Gastroesophageal sphincter (tissue), 3 donors: ENCODE results near the gene BCL2.

ENCODE experiments used
- POLR2A ChIP-seq, 2 donors: fragments of 450-650 bp; IDR thresholded peaks; one replicate each; pipeline ENCODE4 v1.6.1; 2017; ENCODE audit warnings: antibody characterized with exemption in 2 of 2, mild to moderate bottlenecking in 2 of 2, moderate library complexity in 1 of 2
- TF ChIP-seq, protein P1 (sequence below), 4 experiments: fragments of 200-600 bp in 2 of 4; fragments of 450-650 bp in 2 of 4; sonication (generic) in 1 of 4; IDR thresholded peaks; one replicate each; pipeline ENCODE4 v1.5.1; 2017 to 2019; ENCODE audit warnings: antibody characterized with exemption in 4 of 4, mild to moderate bottlenecking in 2 of 4, moderate library complexity in 2 of 4

DNA sequence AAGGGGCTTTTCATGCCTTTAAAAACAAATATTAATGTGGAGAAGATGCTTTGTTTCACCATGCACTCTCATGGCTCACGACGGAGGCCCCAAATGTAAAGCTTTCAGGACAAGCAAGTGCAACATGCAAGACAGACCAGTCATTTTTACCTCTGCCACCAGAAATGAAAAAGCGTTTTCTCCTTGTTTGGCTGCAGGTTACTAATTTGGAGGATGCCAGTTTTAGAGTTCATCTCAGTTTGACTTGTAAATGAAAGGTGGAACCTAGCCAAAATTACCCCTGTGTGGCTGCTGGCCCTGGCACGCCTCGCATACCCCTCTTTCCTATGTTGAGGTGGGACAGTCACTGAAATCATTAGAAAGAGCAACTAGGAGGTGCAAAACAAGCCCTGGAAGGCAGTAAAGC is 138.6 kb downstream of the BCL2 start:
- TF ChIP-seq POLR2A (IDR thresholded peaks at IDR 0.05), result no peak
- TF ChIP-seq, protein P1, sequence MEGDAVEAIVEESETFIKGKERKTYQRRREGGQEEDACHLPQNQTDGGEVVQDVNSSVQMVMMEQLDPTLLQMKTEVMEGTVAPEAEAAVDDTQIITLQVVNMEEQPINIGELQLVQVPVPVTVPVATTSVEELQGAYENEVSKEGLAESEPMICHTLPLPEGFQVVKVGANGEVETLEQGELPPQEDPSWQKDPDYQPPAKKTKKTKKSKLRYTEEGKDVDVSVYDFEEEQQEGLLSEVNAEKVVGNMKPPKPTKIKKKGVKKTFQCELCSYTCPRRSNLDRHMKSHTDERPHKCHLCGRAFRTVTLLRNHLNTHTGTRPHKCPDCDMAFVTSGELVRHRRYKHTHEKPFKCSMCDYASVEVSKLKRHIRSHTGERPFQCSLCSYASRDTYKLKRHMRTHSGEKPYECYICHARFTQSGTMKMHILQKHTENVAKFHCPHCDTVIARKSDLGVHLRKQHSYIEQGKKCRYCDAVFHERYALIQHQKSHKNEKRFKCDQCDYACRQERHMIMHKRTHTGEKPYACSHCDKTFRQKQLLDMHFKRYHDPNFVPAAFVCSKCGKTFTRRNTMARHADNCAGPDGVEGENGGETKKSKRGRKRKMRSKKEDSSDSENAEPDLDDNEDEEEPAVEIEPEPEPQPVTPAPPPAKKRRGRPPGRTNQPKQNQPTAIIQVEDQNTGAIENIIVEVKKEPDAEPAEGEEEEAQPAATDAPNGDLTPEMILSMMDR (IDR thresholded peaks at IDR 0.05), result no peak
